SH-SY5Y (cell line): Measurements from ENCODE around the gene GEN1.

Experiments
- GATA2 ChIP-seq: IDR thresholded peaks from 2 replicates; pipeline ENCODE4 v1.6.1; 2011; ENCODE audit warnings: mild to moderate bottlenecking, low read depth, low read length
- GATA3 ChIP-seq: IDR thresholded peaks from 2 replicates; pipeline ENCODE4 v1.6.1; 2011; ENCODE audit warnings: low read depth, mild to moderate bottlenecking, low read length, moderate library complexity

- no peak for TF ChIP-seq GATA3
- TF ChIP-seq GATA2: no peak
Measured at GRCh38 chr2:17788773-17789172, 34.8 kb downstream of the GEN1 start.
